NCI-H1930 (cell line): Measurements from ENCODE around the gene CPPED1.

Source experiments
- DNase-seq, 2 experiments: peaks; one replicate each; lab custom pipeline; 2025; lab: John Stamatoyannopoulos, UW

CPPED1 gene

GRCh38 chr16:12735805-12736204, 67.9 kb downstream of the CPPED1 start:
- DNase-seq = no peak

GRCh38 chr16:12732600-12732999, 71.1 kb downstream of the CPPED1 start:
- no peak for DNase-seq

DNA sequence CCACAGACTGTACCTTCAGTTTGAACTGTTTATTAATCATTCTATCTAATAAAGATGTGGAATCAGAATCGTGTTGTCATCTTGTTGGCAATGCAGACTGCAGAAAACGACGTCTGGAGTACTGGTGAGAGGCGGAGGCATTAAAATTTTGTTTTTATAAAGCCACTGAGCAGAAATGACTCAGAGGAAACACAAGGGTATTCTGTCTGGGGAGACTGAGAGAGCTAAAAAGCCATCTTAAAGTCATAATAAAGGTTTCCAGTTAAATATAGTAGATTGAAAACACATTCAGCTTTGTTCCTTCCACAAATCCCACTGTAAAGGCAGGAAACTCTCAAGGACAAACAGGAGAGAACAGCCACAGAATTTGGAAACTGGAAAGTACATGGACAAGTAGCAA, 74.2 kb downstream of the CPPED1 start:
- DNase-seq = no peak

GRCh38 chr16:12728469-12728868, 75.2 kb downstream of the CPPED1 start:
- DNase-seq = no peak

GRCh38 chr16:12724226-12724625, 79.5 kb downstream of the CPPED1 start:
- DNase-seq = no peak

DNA sequence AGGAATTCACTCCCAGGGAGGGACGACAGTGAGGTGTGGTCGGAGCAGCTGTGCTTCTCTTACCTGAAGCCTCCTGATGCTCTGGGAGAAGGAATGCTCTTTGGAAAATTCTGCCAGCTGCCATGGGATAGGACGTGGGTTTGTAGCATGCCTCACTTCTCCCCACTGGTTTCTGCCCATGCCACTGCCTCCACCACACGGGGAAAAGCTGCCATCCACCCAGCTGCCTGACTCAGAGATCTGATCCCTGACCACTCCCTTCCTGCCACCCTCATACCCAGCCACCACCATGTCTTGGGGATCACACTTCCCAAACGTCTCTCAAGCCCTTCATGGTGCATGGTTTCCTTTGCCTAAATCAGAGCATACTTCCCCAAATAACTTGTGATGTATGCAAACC, 80.0 kb downstream of the CPPED1 start:
- no peak for DNase-seq

DNA sequence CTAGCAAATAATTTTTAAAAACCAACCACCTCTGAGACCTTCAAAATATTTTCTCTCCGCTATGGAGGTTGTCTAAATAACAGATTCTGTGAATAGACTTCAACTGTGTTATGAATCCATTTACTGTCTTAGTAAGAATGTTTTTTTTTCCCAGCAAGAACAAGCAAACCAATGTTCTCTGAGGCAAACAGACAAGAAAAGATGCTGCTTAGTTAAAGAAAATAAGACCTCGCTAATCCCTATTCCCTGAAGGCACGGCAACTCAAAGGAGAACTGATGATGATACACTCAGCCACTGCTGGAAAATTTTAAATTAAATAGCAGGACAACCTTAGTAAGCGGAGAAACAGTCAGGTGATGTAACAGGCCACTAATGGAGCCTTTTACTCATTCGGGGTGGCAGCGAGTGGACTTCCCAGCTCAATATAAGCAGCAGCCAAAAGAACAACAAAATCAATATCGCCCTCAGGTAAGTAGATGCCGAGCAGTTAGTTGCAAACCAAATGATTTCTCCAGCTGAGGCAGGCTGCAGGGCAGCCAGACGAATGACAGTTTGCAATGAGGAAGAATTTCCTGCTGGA, 81.8 kb downstream of the CPPED1 start:
- no peak for DNase-seq

GRCh38 chr16:12719972-12720371, 83.7 kb downstream of the CPPED1 start:
- no peak for DNase-seq

DNA sequence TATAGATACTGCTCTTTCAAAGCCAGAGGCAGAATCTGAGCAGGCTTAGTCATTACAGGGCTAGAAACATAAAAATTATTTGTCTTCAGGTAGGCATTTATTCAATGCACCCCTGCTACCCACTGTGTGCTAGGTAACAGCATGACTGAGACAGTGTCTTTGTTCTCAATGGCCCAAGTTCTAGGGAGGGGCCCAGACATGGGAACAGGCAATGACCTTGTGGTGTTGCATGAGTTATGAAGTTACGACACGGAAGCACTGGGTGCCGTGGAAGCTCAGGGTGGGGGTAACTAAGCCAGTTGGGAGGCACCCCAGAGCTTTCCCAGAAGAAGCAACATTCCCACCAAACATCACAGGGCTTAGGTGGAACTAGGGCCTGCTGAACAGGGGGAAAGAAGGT, 87.0 kb downstream of the CPPED1 start:
- DNase-seq = no peak

- DNase-seq = no peak
These were observed 93.9 kb downstream of the CPPED1 start for GRCh38 chr16:12709807-12710206.

GRCh38 chr16:12708266-12708665, 95.4 kb downstream of the CPPED1 start:
- DNase-seq = no peak

DNA sequence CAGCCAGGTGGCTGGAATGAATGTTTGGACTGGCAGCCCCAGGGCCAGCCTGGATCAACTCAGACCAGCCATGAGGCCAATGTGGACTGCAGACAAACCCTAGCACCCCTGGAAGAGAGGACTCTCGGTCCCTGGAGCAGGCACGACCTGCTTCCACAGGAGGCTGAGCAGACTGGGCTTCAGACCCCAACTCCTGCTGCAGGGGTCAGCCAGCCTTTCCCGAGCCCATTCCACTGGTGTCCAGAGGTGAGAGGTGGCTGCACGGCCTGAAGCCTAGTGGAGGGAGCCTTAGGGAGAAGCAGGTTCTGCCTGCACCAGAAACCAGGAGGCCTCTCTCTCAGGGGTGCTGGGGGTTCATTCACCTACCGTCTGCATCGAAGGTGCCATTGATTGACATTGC, 97.1 kb downstream of the CPPED1 start:
- DNase-seq = no peak

DNA sequence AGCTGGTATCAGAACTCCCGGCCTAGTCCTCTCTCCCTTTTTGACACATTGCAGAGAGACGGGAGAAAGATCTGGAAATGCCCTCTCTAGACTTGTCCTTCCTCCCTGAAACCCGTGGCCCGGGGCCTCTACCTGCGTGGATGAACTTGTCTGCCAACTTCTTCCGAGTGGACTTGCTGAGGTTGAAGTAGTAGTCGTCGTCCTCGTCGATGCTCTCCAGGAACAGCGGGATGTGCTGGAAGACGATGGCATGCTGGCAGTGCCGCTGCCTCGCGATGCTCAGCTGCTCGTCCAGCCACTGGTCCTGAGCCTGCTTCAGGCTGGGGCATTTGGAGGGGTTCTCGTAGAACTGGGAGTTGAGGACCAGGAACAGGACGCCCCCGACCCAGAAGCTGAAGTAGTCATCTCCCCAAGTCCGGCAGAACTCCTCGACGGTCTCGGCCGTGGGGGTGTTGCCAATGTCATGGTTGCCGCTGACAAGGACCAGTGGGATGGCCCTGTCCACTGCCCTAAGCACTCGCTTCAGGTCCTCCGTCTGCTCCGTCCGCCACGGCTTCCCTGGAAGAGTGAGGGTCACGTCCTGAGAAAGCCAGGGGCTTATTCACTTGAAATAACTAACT, 99.1 kb downstream of the CPPED1 start:
- no peak for DNase-seq

DNA sequence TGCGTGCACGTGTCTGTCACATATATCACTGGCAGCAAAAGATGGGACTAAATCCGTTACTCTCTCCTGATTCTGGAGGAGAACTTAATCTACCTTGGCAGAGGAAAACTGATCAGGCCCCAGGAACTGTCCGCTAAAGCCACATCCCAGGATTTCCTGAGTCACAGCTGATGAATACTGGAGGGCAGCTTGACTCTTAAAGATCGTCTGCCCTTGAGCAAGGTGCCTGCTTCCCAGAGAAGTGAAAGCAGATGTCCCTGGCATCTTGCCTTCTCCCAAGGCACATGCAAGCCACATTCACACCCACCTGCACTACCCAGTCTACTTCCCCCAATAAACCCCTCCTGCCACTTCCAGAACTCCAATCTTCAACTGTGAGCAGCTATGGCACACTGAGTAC, 99.8 kb downstream of the CPPED1 start:
- no peak for DNase-seq

- DNase-seq = no peak
These were observed 103.5 kb downstream of the CPPED1 start for GRCh38 chr16:12700161-12700560.

GRCh38 chr16:12699161-12699560, 104.5 kb downstream of the CPPED1 start:
- DNase-seq = no peak

DNA sequence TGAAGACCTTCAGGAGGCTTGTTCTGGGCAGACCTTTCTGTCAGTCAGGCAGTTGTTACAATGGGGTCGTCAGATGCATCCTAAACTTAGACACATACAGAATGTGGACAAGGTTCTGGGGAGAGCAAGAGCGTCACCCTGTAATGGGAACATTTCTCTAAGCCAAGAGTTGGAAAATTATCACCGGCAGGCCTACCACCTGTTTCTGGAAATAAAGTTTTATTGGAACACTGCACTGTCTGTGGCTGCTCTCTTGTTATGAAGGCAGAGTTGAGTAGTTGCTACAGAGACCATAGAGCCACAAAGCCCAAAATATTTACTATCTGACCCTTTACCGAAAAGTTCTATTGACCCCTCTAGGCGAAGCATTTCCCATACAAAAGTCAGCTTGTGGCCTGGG, 106.2 kb downstream of the CPPED1 start:
- DNase-seq = no peak

DNA sequence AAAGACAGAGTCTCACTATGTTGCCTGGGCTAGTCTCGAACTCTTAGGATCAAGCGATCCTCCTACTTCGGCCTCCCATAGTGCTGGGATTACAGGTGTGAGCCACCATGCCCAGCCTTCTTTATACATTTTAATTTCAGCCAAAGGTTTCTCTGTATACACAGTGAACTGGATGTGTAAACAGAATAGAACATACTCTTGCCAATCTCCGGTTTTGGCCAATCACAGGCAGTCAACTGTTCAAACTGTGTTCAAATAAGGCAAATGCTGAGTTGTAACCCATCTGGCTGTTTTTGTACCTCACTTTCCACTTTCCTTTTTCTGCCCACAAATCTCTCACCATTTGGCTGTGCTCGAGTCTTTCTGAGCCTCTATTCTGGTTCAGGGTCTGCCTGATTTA, 108.2 kb downstream of the CPPED1 start:
- DNase-seq = no peak

GRCh38 chr16:12690024-12690423, 113.7 kb downstream of the CPPED1 start:
- DNase-seq = no peak

- DNase-seq = no peak
These were observed 114.5 kb downstream of the CPPED1 start for GRCh38 chr16:12688951-12689850.

- no peak for DNase-seq
These were observed 117.9 kb downstream of the CPPED1 start for GRCh38 chr16:12685806-12686205.

DNA sequence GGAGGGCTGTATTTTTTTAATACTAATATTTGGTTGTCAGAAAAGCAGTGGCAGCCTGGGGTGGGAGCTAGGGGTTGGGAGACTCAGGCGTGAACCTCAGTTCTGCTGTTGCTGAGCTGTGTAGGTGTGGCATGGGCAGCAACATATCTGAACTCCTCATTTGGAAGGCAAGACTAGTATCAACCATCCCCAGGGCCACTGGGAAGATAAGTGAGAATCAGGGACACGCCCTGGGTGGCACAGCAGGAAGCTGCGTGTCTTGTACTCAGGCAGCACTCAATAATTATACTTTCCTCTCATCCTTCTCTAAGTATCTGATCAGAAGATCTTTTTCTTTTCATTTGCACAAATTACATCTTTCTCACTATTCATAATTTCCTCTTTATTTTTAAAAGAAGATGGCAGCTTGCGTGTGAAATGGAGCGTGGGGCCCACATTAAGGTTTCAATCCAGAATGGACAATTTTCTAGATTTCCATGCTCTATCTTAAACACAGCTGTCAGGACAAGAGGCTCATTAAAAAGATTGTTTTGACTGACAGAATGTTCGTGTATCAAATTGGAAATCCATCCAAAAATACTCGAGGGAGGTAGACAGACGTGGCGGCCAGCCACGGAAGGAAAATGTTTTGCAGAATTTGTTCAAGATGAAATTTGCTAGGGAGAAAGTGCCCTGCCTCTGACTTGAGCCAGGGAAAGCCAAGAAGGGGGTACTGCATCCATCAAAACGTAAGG, 121.1 kb downstream of the CPPED1 start:
- DNase-seq = no peak

- DNase-seq = no peak
These were observed 122.0 kb downstream of the CPPED1 start for GRCh38 chr16:12681653-12682052.
